Neuronal stem cell (in vitro differentiated cells): ENCODE data around the gene TTF2.

Experiments
- DNase-seq: peaks from one replicate; pipeline ENCODE4 v3.0.0-alpha.2; 2013; ENCODE audit warnings: low spot score
- H2AFZ ChIP-seq: one replicate; pipeline ENCODE4 v1.6.1; 2013; ENCODE audit warnings: mild to moderate bottlenecking, low read length, inconsistent platforms
- H2AK5ac ChIP-seq: 2 replicates; pipeline ENCODE4 v1.6.1; 2013; ENCODE audit warnings: low read depth, mild to moderate bottlenecking, inconsistent platforms, low read length, moderate library complexity, mixed read lengths
- H2BK120ac ChIP-seq: 2 replicates; pipeline ENCODE4 v1.6.1; 2013; ENCODE audit warnings: low read depth, mild to moderate bottlenecking, inconsistent platforms, low read length, moderate library complexity, mixed read lengths
- H2BK12ac ChIP-seq: one replicate; pipeline ENCODE4 v1.6.1; 2013; ENCODE audit warnings: low read length, inconsistent platforms
- H2BK15ac ChIP-seq: 2 replicates; pipeline ENCODE4 v1.6.1; 2013; ENCODE audit warnings: mild to moderate bottlenecking, low read length, inconsistent platforms, mixed read lengths
- H2BK5ac ChIP-seq: one replicate; pipeline ENCODE4 v1.6.1; 2013; ENCODE audit warnings: inconsistent platforms, mild to moderate bottlenecking, low read length, moderate library complexity
- H3K14ac ChIP-seq: one replicate; pipeline ENCODE4 v1.6.1; 2013; ENCODE audit warnings: low read length, inconsistent platforms
- H3K18ac ChIP-seq: 2 replicates; pipeline ENCODE4 v1.6.1; 2013; ENCODE audit warnings: low read length, inconsistent platforms
- H3K23ac ChIP-seq: 2 replicates; pipeline ENCODE4 v1.6.1; 2013; ENCODE audit warnings: low read depth, mild to moderate bottlenecking, mixed read lengths, low read length, inconsistent platforms; ENCODE audit not compliant: poor library complexity
- H3K27ac ChIP-seq: replicated peaks from 3 replicates; pipeline ENCODE4 v1.5.1; 2013; ENCODE audit warnings: low read length, inconsistent platforms
- H3K27me3 ChIP-seq, 3 experiments: 2 replicates each; pipeline ENCODE4 v1.6.1; 2013; ENCODE audit warnings: low read length in 3 of 3, mild to moderate bottlenecking in 2 of 3, inconsistent platforms in 1 of 3, low read depth in 1 of 3, mixed read lengths in 1 of 3, moderate library complexity in 1 of 3; ENCODE audit not compliant: control insufficient read depth in 3 of 3, insufficient read depth in 3 of 3
- H3K36me3 ChIP-seq, 2 donors: replicated peaks in 1 of 2; 2 replicates each; pipeline ENCODE4 v1.6.1; 2013; ENCODE audit warnings: low read length in 2 of 2; ENCODE audit not compliant: control insufficient read depth in 2 of 2, insufficient read depth in 2 of 2
- H3K4ac ChIP-seq: 2 replicates; pipeline ENCODE4 v1.6.1; 2013; ENCODE audit warnings: inconsistent platforms, mild to moderate bottlenecking, low read length, moderate library complexity
- H3K4me1 ChIP-seq, 2 donors: 1 replicate in 1 of 2; 2 replicates in 1 of 2; pipeline ENCODE4 v1.6.1; 2013; ENCODE audit warnings: low read length in 2 of 2, low read depth in 1 of 2; ENCODE audit not compliant: control insufficient read depth in 2 of 2, insufficient read depth in 1 of 2
- H3K4me2 ChIP-seq: one replicate; pipeline ENCODE4 v1.6.1; 2013; ENCODE audit warnings: mild to moderate bottlenecking, low read length, inconsistent platforms; ENCODE audit not compliant: insufficient read depth, poor library complexity, severe bottlenecking
- H3K4me3 ChIP-seq, 2 donors: 2 replicates each; pipeline ENCODE4 v1.5.1; 2013; ENCODE audit warnings: low read length in 2 of 2, mild to moderate bottlenecking in 2 of 2, inconsistent platforms in 1 of 2, moderate library complexity in 1 of 2
- H3K79me1 ChIP-seq: one replicate; pipeline ENCODE4 v1.6.1; 2013; ENCODE audit warnings: low read depth, mild to moderate bottlenecking, inconsistent platforms, low read length, moderate library complexity
- H3K9ac ChIP-seq: one replicate; pipeline ENCODE4 v1.6.1; 2013; ENCODE audit warnings: mild to moderate bottlenecking, low read depth, low read length, inconsistent platforms; ENCODE audit not compliant: poor library complexity
- H3K9me3 ChIP-seq, 2 donors: replicated peaks in 1 of 2; 2 replicates each; pipeline versions ENCODE3 to v1.6.1; 2013; ENCODE audit warnings: low read length in 2 of 2, mild to moderate bottlenecking in 2 of 2, inconsistent platforms in 1 of 2, low read depth in 1 of 2, mixed read lengths in 1 of 2, moderate library complexity in 1 of 2; ENCODE audit not compliant: control insufficient read depth in 2 of 2, insufficient read depth in 1 of 2
- H4K8ac ChIP-seq: one replicate; pipeline ENCODE4 v1.6.1; 2013; ENCODE audit warnings: low read depth, mild to moderate bottlenecking, inconsistent platforms, low read length, moderate library complexity
- H4K91ac ChIP-seq: one replicate; pipeline ENCODE4 v1.6.1; 2013; ENCODE audit warnings: low read length, low read depth, mild to moderate bottlenecking, inconsistent platforms; ENCODE audit not compliant: poor library complexity
- WGBS, 2 donors: extraction: QIAGEN DNeasy Blood & Tissue Kit; methylation state at CpG; one replicate each; pipeline ENCODE4 v1.1.7; 2013; ENCODE audit warnings: missing lambda C conversion rate in 2 of 2, mixed read lengths in 1 of 2; ENCODE audit not compliant: insufficient read length in 2 of 2, insufficient replicate concordance in 1 of 2; ENCODE audit errors: extremely low coverage in 2 of 2; 5-methylcytosine and 5-hydroxymethylcytosine counted together

The TTF2 gene

DNA sequence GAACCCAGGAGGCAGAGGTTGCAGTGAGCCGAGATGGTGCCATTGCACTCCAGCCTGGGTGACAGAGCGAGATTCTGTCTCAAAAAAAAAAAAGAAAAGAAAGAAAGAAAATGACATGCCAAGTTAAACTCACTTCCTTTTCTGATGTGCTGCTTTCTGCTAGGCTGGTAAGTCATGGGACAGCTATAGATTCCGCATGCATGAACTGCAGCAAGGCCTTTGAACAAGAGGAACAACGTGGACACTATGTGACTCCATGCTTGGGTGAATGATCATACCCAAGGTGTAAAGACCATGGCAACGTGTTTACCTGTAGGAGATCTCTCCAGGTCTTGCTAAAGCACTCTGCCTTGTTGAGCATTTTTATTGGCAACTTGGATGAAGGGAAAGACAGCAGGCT, 10.3 kb upstream of the TTF2 start:
- DNase-seq, result no peak
- H4K91ac ChIP-seq, result no peak overlapping the region
- no peak overlapping the region for H3K4me2 ChIP-seq
- H4K8ac ChIP-seq, result no peak overlapping the region
- H2BK15ac ChIP-seq, result no peak overlapping the region
- H3K4me1 ChIP-seq, result no peaks in the 10 kb centered on the region
- no peak overlapping the region for H2AK5ac ChIP-seq
- no peaks in the 10 kb centered on the region for H3K79me1 ChIP-seq
- no peak overlapping the region for H3K4ac ChIP-seq
- no peaks in the 10 kb centered on the region for H3K36me3 ChIP-seq
- H3K4me3 ChIP-seq, result no peak overlapping the region
- H3K9me3 ChIP-seq, result no peaks in the 10 kb centered on the region
- no peak overlapping the region for H2AFZ ChIP-seq
- H2BK5ac ChIP-seq, result no peak overlapping the region
- H3K14ac ChIP-seq, result no peak overlapping the region
- no peak overlapping the region for H2BK12ac ChIP-seq
- no peak overlapping the region for H3K27ac ChIP-seq
- no peak overlapping the region for H3K23ac ChIP-seq
- no peaks in the 10 kb centered on the region for H3K27me3 ChIP-seq
- H3K9ac ChIP-seq, result no peak overlapping the region
- no peak overlapping the region for H3K18ac ChIP-seq
- WGBS, 2 donors, result no CpG with 5 or more reads among the region's 5 CpGs
- H2BK120ac ChIP-seq, result no peak overlapping the region

DNA sequence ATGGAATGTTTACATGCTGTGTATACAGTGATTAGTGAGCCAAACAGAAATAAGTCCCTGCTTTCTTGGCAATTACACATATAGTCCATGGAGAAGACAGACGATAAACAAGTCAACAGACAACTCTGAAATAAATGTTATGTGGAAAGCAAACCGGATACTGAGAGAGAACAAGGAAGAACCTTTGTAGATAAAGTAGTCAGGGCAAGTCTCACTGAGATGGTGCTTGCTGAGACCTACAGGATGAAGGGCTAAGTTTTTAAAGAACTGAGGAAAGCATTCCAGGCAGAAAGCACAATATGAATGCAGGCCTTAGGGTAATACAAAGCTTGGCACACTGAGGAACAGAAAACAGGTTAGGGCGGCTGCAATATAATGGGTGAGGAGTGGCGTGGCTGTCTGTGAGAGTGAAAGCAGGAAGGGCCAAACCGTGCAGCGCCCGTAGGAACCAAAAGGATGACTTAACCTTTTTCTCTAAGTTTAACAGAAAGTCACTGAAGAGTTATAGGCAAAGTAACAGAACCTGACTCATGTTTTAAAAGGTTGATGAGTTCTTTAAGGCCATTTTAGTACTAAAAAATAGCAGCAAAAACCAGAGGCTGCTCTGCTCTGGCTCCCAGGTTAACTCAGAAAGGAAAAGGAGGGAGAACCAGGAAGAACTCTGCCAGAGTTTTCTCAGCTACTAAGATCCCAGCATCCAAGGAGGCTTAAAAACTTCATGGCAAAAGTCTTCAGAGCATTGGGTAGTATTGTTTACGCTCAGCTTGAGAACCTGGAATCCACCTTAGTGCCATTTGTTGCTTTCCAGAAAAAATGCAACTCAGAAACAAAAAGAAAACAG, 8.7 kb upstream of the TTF2 start:
- no peak overlapping the region for H2AFZ ChIP-seq
- H3K79me1 ChIP-seq, result no peaks in the 10 kb centered on the region
- H3K27me3 ChIP-seq, result no peaks in the 10 kb centered on the region
- no peak overlapping the region for H2BK12ac ChIP-seq
- no CpG with 5 or more reads among the region's 8 CpGs for WGBS, 2 donors
- H3K4me1 ChIP-seq, result no peaks in the 10 kb centered on the region
- DNase-seq, result no peak
- H3K14ac ChIP-seq, result no peak overlapping the region
- no peak overlapping the region for H3K23ac ChIP-seq
- H2BK15ac ChIP-seq, result no peak overlapping the region
- no peak overlapping the region for H2AK5ac ChIP-seq
- no peak overlapping the region for H4K8ac ChIP-seq
- no peaks in the 10 kb centered on the region for H3K36me3 ChIP-seq
- H2BK120ac ChIP-seq, result no peak overlapping the region
- no peak overlapping the region for H3K4me3 ChIP-seq
- H2BK5ac ChIP-seq, result no peak overlapping the region
- H4K91ac ChIP-seq, result no peak overlapping the region
- H3K4ac ChIP-seq, result no peak overlapping the region
- no peaks in the 10 kb centered on the region for H3K9me3 ChIP-seq
- no peak overlapping the region for H3K27ac ChIP-seq
- no peak overlapping the region for H3K18ac ChIP-seq
- H3K4me2 ChIP-seq, result no peak overlapping the region
- no peak overlapping the region for H3K9ac ChIP-seq

DNA sequence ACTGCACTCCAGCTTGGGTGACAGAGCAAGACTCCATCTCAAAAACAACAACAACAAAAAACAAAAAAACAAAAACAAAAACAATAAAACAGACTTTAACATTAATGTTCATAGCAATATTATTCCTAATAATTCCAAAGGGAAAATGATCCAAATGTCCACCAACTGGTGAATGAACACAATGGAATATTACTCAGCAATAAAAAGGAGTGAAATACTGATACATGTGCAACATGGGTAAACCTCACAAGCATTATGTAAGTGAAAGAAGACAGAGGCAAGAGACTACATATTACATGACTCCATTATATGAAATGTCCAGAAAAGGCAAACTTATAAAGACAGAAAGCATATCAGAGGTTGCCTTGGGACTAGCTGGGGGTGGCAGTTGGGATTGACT, 6.1 kb upstream of the TTF2 start:
- H2AFZ ChIP-seq, result no peak overlapping the region
- H2BK5ac ChIP-seq, result no peak overlapping the region
- no peak overlapping the region for H3K4ac ChIP-seq
- H2BK15ac ChIP-seq, result no peak overlapping the region
- H2BK120ac ChIP-seq, result no peak overlapping the region
- H3K27ac ChIP-seq, result no peak overlapping the region
- no peaks in the 10 kb centered on the region for H3K9me3 ChIP-seq
- H4K91ac ChIP-seq, result no peak overlapping the region
- H3K18ac ChIP-seq, result no peak overlapping the region
- H2BK12ac ChIP-seq, result no peak overlapping the region
- no peak overlapping the region for H4K8ac ChIP-seq
- H3K4me2 ChIP-seq, result no peak overlapping the region
- H3K4me3 ChIP-seq, result no peak overlapping the region
- H2AK5ac ChIP-seq, result no peak overlapping the region
- no peak overlapping the region for H3K14ac ChIP-seq
- no peaks in the 10 kb centered on the region for H3K36me3 ChIP-seq
- no peak for DNase-seq
- H3K9ac ChIP-seq, result no peak overlapping the region
- no peak overlapping the region for H3K23ac ChIP-seq
- H3K79me1 ChIP-seq, result no peaks in the 10 kb centered on the region
- H3K4me1 ChIP-seq, result no peaks in the 10 kb centered on the region
- no peaks in the 10 kb centered on the region for H3K27me3 ChIP-seq

DNA sequence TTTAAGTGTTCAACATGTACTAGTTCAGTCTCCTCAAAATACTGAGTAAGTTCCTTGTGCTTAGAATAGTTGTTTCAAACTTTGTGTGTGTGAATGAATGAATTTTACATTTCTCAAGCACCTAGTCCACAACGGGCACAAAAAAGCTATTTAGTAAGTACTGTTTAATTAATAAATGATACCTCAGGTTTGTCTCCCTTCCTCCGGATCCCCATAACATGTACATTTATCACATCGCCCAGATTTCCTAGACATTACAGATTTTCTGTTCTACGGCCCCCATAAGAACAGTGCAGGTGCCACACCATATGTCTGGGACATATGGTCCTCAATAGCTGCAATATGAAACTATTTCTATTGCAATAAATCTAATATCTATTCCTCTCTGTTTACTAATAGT, 1.3 kb upstream of the TTF2 start:
- WGBS, 2 donors, result no CpG with 5 or more reads among the region's 4 CpGs
- Histone ChIP-seq H2BK15ac (no peak overlapping the region), H3K4me2 (no peak overlapping the region), H3K4ac (no peak overlapping the region), H4K8ac (no peak overlapping the region), H3K9me3 (no peaks in the 10 kb centered on the region), H3K23ac (no peak overlapping the region), H2AFZ (peak overlapping the region; percentile 94), H2BK5ac (no peak overlapping the region), H3K4me3 (peak overlapping the region in 1 of 2 donors; percentile 97), H3K36me3 (peaks cover 0 to 24% of the 10 kb centered on the region in 2 donors), H3K27ac (no peak overlapping the region), H2BK120ac (no peak overlapping the region), H2BK12ac (no peak overlapping the region), H3K4me1 (peaks cover 0 to 2% of the 10 kb centered on the region in 2 donors), H3K14ac (no peak overlapping the region), H3K18ac (no peak overlapping the region), H3K79me1 (peaks cover 2% of the 10 kb centered on the region), H3K27me3 (no peaks in the 10 kb centered on the region), H2AK5ac (no peak overlapping the region), H3K9ac (no peak overlapping the region), H4K91ac (no peak overlapping the region)
- no peak for DNase-seq
